HCT116 (cell line): ENCODE measurements around the gene PKP1. TPM values are rescaled to one million over a fixed set of nuclear protein-coding genes. Genes with fewer than 3 reads are reported as not detected.

ENCODE experiments used
- ATAC-seq: fragments of 200-7000 bp; cut with Tn5 transposase; 2 replicates; pipeline ENCODE4 v1.9.1; 2020; ENCODE audit warnings: mild to moderate bottlenecking, moderate library complexity
- BruUV-seq: library from RNA; stranded (reverse); fragments of 400-500 nt; replicated peaks from 2 replicates; lab custom pipeline; 2021; lab: Mats Ljungman, UMichigan
- CTCF ChIA-PET: fragments of 300-600 bp; sonication (Branson Sonifier 250); formaldehyde crosslinking; loops from one replicate; lab custom pipeline; 2021; ENCODE audit warnings: antibody characterized with exemption; lab: Charles Lee
- POLR2A ChIA-PET: fragments of 300-600, 350-600 bp; sonication (Branson Sonifier 250); formaldehyde crosslinking; loops from one replicate; lab custom pipeline; 2021; ENCODE audit warnings: antibody characterized with exemption; lab: Charles Lee
- RAD21 ChIA-PET, 2 experiments: fragments of 300-600 bp; sonication (Branson Sonifier 250); formaldehyde crosslinking; loops; one replicate each; lab custom pipeline; 2023; ENCODE audit warnings: low total read pairs in 2 of 2; ENCODE audit not compliant: uncharacterized antibody in 2 of 2, unreplicated experiment in 2 of 2, low non-redundant PET in 1 of 2; lab: Charles Lee
- DNase-seq: peaks from one replicate; pipeline ENCODE4 v3.0.0-alpha.2; 2010; ENCODE audit warnings: low read depth, low spot score
- H2AFZ ChIP-seq: fragments of 200-600 bp; shearing (Covaris generic), sonication (generic); 2 replicates; pipeline ENCODE4 v1.6.1; 2017; ENCODE audit warnings: low read depth, mixed run types, mixed read lengths, antibody characterized with exemption, low read length; ENCODE audit not compliant: poor library complexity, severe bottlenecking
- H3K27ac ChIP-seq: 2 replicates; pipeline ENCODE4 v1.5.1; 2012; ENCODE audit warnings: low read depth, low read length
- H3K27me3 ChIP-seq: fragments of 200-600 bp; sonication (generic); 2 replicates; pipeline ENCODE4 v1.6.1; 2016; ENCODE audit warnings: mixed run types, low read length, mixed read lengths; ENCODE audit not compliant: insufficient read depth
- H3K36me3 ChIP-seq, 2 experiments: fragments of 200-500 bp in 1 of 2; fragments of 200-600 bp in 1 of 2; sonication (Bioruptor generic) in 1 of 2; sonication (generic) in 1 of 2; 2 replicates each; pipeline versions ENCODE4 v1.5.1 to v1.6.1; 2014 to 2016; ENCODE audit warnings: low read length in 2 of 2, inconsistent platforms in 1 of 2, mixed read lengths in 1 of 2, mixed run types in 1 of 2; ENCODE audit not compliant: insufficient read depth in 2 of 2, control insufficient read depth in 1 of 2
- H3K4me1 ChIP-seq, 2 experiments: fragments of 200-600 bp in 1 of 2; sonication (generic) in 1 of 2; 2 replicates each; pipeline versions ENCODE4 v1.5.1 to v1.6.1; 2012 to 2017; ENCODE audit warnings: low read length in 2 of 2, inconsistent platforms in 1 of 2, mild to moderate bottlenecking in 1 of 2, mixed read lengths in 1 of 2, mixed run types in 1 of 2, moderate library complexity in 1 of 2; ENCODE audit not compliant: insufficient read depth in 2 of 2, control insufficient read depth in 1 of 2
- H3K4me2 ChIP-seq: fragments of 200-600 bp; sonication (generic); 2 replicates; pipeline ENCODE4 v1.6.1; 2017; ENCODE audit warnings: mixed run types, low read length, mixed read lengths
- H3K4me3 ChIP-seq, 2 experiments: fragments of 200-600 bp in 1 of 2; sonication (generic) in 1 of 2; replicated peaks in 1 of 2; 2 replicates each; pipeline ENCODE4 v1.5.1; 2011 to 2016; ENCODE audit warnings: low read length in 2 of 2, control low read depth in 1 of 2, low read depth in 1 of 2, mild to moderate bottlenecking in 1 of 2, mixed read lengths in 1 of 2, mixed run types in 1 of 2
- H3K79me2 ChIP-seq: fragments of 200-600 bp; sonication (generic); 2 replicates; pipeline ENCODE4 v1.6.1; 2017; ENCODE audit warnings: mild to moderate bottlenecking, mixed run types, low read length, moderate library complexity, mixed read lengths; ENCODE audit not compliant: insufficient read depth
- H3K9ac ChIP-seq: fragments of 200-600 bp; sonication (generic); 2 replicates; pipeline ENCODE4 v1.6.1; 2016; ENCODE audit warnings: low read length, mixed read lengths
- H3K9me2 ChIP-seq: fragments of 200-600 bp; sonication (generic), shearing (Covaris generic); 2 replicates; pipeline ENCODE4 v1.6.1; 2017; ENCODE audit warnings: mixed run types, mild to moderate bottlenecking, moderate library complexity; ENCODE audit not compliant: insufficient read depth
- H3K9me3 ChIP-seq, 2 experiments: fragments of 200-500 bp in 1 of 2; fragments of 200-600 bp in 1 of 2; sonication (Bioruptor generic) in 1 of 2; sonication (generic) in 1 of 2; 2 replicates each; pipeline ENCODE4 v1.6.1; 2014 to 2017; ENCODE audit warnings: low read length in 2 of 2, mixed read lengths in 2 of 2, inconsistent platforms in 1 of 2, low read depth in 1 of 2, mild to moderate bottlenecking in 1 of 2, mixed run types in 1 of 2, moderate library complexity in 1 of 2; ENCODE audit not compliant: control insufficient read depth in 1 of 2, insufficient read depth in 1 of 2
- H4K20me1 ChIP-seq: fragments of 200-600 bp; sonication (generic), shearing (Covaris generic); 2 replicates; pipeline ENCODE4 v1.6.1; 2017; ENCODE audit warnings: mixed run types, mild to moderate bottlenecking, moderate library complexity; ENCODE audit not compliant: insufficient read depth
- CEBPB ChIP-seq: IDR thresholded peaks from 2 replicates; pipeline ENCODE4 v1.6.1; 2012; ENCODE audit warnings: low read depth
- CTCF ChIP-seq, 3 experiments: fragments of 200-600 bp in 1 of 3; sonication (generic) in 1 of 3; IDR thresholded peaks in 2 of 3; conservative IDR thresholded peaks in 1 of 3; 2 replicates each; pipeline ENCODE4 v1.5.1; 2012 to 2017; ENCODE audit warnings: low read depth in 2 of 3, low read length in 2 of 3, antibody characterized with exemption in 1 of 3, borderline replicate concordance in 1 of 3, control low read depth in 1 of 3, mild to moderate bottlenecking in 1 of 3, mixed read lengths in 1 of 3, mixed run types in 1 of 3, moderate library complexity in 1 of 3; ENCODE audit not compliant: insufficient read depth in 1 of 3
- EGR1 ChIP-seq: IDR thresholded peaks from 2 replicates; pipeline ENCODE4 v1.6.1; 2012; ENCODE audit warnings: low read depth
- EZH2phosphoT487 ChIP-seq: fragments of 200-600 bp; IDR thresholded peaks from 2 replicates; pipeline ENCODE4 v1.6.1; 2018; ENCODE audit warnings: antibody characterized with exemption, borderline replicate concordance
- JUND ChIP-seq: IDR thresholded peaks from 2 replicates; pipeline ENCODE4 v1.6.1; 2012
- POLR2A ChIP-seq: IDR thresholded peaks from 2 replicates; pipeline ENCODE4 v1.7.0; 2011; ENCODE audit warnings: borderline replicate concordance; ENCODE audit not compliant: insufficient read depth, insufficient read length; ENCODE audit errors: extremely low read depth
- POLR2AphosphoS5 ChIP-seq: IDR thresholded peaks from 2 replicates; pipeline ENCODE4 v1.6.1; 2011; ENCODE audit warnings: mild to moderate bottlenecking, low read depth, low read length, moderate library complexity
- REST ChIP-seq: IDR thresholded peaks from 2 replicates; pipeline ENCODE4 v1.6.1; 2012; ENCODE audit warnings: low read depth
- SP1 ChIP-seq: IDR thresholded peaks from 2 replicates; pipeline ENCODE4 v1.6.1; 2012; ENCODE audit warnings: low read depth
- intact Hi-C: fragments of 100-400 bp; cut with micrococcal nuclease; formaldehyde crosslinking; loops from 2 replicates; pipeline ENCODE4 v1.10.0; 2022
- total RNA-seq: library from RNA; stranded (reverse); gene quantifications from one replicate; pipeline ENCODE4 v1.2.1, GENCODE V29; 2021; ENCODE audit not compliant: unreplicated experiment

The PKP1 gene
- total RNA-seq, 1 experiment from 2014 or later = 0.07 TPM

GRCh38 chr1:201288007-201288406, 4.7 kb downstream of the PKP1 start:
- no peaks in the 10 kb centered on the region for H4K20me1 ChIP-seq
- no peaks in the 10 kb centered on the region for H3K9me3 ChIP-seq
- POLR2A ChIA-PET = no interaction called here
- BruUV-seq = no TSS peak
- no peak for DNase-seq
- TF ChIP-seq REST (no peak), SP1 (no peak), EGR1 (no peak), EZH2phosphoT487 (no peak), POLR2AphosphoS5 (no peak), POLR2A (no peak), CEBPB (no peak), JUND (no peak), CTCF (IDR thresholded peaks at IDR 0.05 in 2 of 3, conservative IDR thresholded peaks at IDR 0.05 in 1 of 3; ENCODE audit: borderline replicate concordance in 1 of 3, insufficient read depth in 1 of 3, low read depth in 2 of 3, low read length in 2 of 3) (no peak)
- H3K27me3 ChIP-seq = peaks cover 11% of the 10 kb centered on the region; the same call in 1 of the 2 replicates
- no peak overlapping the region for H3K27ac ChIP-seq
- no peaks in the 10 kb centered on the region for H3K9me2 ChIP-seq
- CTCF ChIA-PET = no interaction called here
- RAD21 ChIA-PET = no interaction called here
- H3K4me2 ChIP-seq = no peak overlapping the region
- intact Hi-C loops = no loop called here
- no peaks in the 10 kb centered on the region for H3K36me3 ChIP-seq
- no peak for ATAC-seq
- peaks cover 11 to 27% of the 10 kb centered on the region in 2 experiments; a peak in 3 of 4 replicates for H3K4me1 ChIP-seq
- H2AFZ ChIP-seq = no peak overlapping the region
- no peak overlapping the region for H3K4me3 ChIP-seq
- no peaks in the 10 kb centered on the region for H3K79me2 ChIP-seq
- H3K9ac ChIP-seq = no peak overlapping the region
